Measurements from ENCODE around the gene ZNF778.
"Not testable (repeated sequence)": the region's sequence is repeated elsewhere in the genome, so short reads cannot be mapped to it uniquely, and the experiment has no call there.

Gene ZNF778

GRCh38 chr16:89189358-89190025, 28.0 kb upstream of the ZNF778 start:
- H3K27ac Mint-ChIP-seq, result no peak overlapping the region
- peaks cover 4% of the 10 kb centered on the region for H3K4me1 Mint-ChIP-seq
- H3K27me3 Mint-ChIP-seq, result no peaks in the 10 kb centered on the region
- H3K4me3 Mint-ChIP-seq, result no peak overlapping the region
- no peaks in the 10 kb centered on the region for H3K9me3 Mint-ChIP-seq
- H3K36me3 Mint-ChIP-seq, result no peaks in the 10 kb centered on the region

- H3K4me3 Mint-ChIP-seq, result no peak overlapping the region
- H3K27me3 Mint-ChIP-seq, result no peaks in the 10 kb centered on the region
- no peaks in the 10 kb centered on the region for H3K9me3 Mint-ChIP-seq
- H3K27ac Mint-ChIP-seq, result peak overlapping the region; percentile 59
- H3K36me3 Mint-ChIP-seq, result no peaks in the 10 kb centered on the region
- peaks cover 4% of the 10 kb centered on the region for H3K4me1 Mint-ChIP-seq
These were observed 27.1 kb upstream of the ZNF778 start for GRCh38 chr16:89190150-89190958.

GRCh38 chr16:89191033-89191900, 26.2 kb upstream of the ZNF778 start:
- Mint-ChIP-seq H3K9me3 (no peaks in the 10 kb centered on the region), H3K27ac (peak overlapping the region; percentile 59), H3K4me1 (peaks cover 4% of the 10 kb centered on the region), H3K36me3 (no peaks in the 10 kb centered on the region), H3K4me3 (peak overlapping the region; percentile 33), H3K27me3 (no peaks in the 10 kb centered on the region)

GRCh38 chr16:89191901-89192185, 25.7 kb upstream of the ZNF778 start:
- Mint-ChIP-seq H3K36me3 (no peaks in the 10 kb centered on the region), H3K9me3 (no peaks in the 10 kb centered on the region), H3K27me3 (no peaks in the 10 kb centered on the region), H3K4me1 (peaks cover 4% of the 10 kb centered on the region), H3K4me3 (no peak overlapping the region), H3K27ac (no peak overlapping the region)

- H3K4me1 Mint-ChIP-seq, H3K9me3 Mint-ChIP-seq, H3K27ac Mint-ChIP-seq, H3K27me3 Mint-ChIP-seq, H3K36me3 Mint-ChIP-seq, H3K4me3 Mint-ChIP-seq: not testable (repeated sequence)
These were observed 25.1 kb upstream of the ZNF778 start for GRCh38 chr16:89192186-89192955.

GRCh38 chr16:89192956-89193575, 24.4 kb upstream of the ZNF778 start:
- Mint-ChIP-seq H3K27ac (no peak overlapping the region), H3K27me3 (no peaks in the 10 kb centered on the region), H3K4me3 (no peak overlapping the region), H3K9me3 (no peaks in the 10 kb centered on the region), H3K36me3 (no peaks in the 10 kb centered on the region), H3K4me1 (peaks cover 4% of the 10 kb centered on the region)

GRCh38 chr16:89193576-89194293, 23.8 kb upstream of the ZNF778 start:
- Mint-ChIP-seq H3K36me3 (no peaks in the 10 kb centered on the region), H3K27me3 (no peaks in the 10 kb centered on the region), H3K27ac (no peak overlapping the region), H3K4me3 (no peak overlapping the region), H3K4me1 (peaks cover 4% of the 10 kb centered on the region), H3K9me3 (no peaks in the 10 kb centered on the region)

GRCh38 chr16:89194340-89195311, 22.9 kb upstream of the ZNF778 start:
- Mint-ChIP-seq H3K27me3 (no peaks in the 10 kb centered on the region), H3K4me1 (peaks cover 4% of the 10 kb centered on the region), H3K36me3 (no peaks in the 10 kb centered on the region), H3K4me3 (no peak overlapping the region), H3K27ac (no peak overlapping the region), H3K9me3 (no peaks in the 10 kb centered on the region)

GRCh38 chr16:89195521-89196171, 21.9 kb upstream of the ZNF778 start:
- Mint-ChIP-seq H3K4me3 (no peak overlapping the region), H3K27me3 (peaks cover 6% of the 10 kb centered on the region), H3K9me3 (no peaks in the 10 kb centered on the region), H3K36me3 (no peaks in the 10 kb centered on the region), H3K4me1 (peaks cover 11% of the 10 kb centered on the region), H3K27ac (no peak overlapping the region)

- Mint-ChIP-seq H3K36me3 (no peaks in the 10 kb centered on the region), H3K9me3 (no peaks in the 10 kb centered on the region), H3K4me1 (peaks cover 10% of the 10 kb centered on the region), H3K27me3 (peaks cover 7% of the 10 kb centered on the region), H3K4me3 (no peak overlapping the region), H3K27ac (no peak overlapping the region)
These were observed 20.4 kb upstream of the ZNF778 start for GRCh38 chr16:89197033-89197632.

GRCh38 chr16:89197633-89198416, 19.7 kb upstream of the ZNF778 start:
- no peaks in the 10 kb centered on the region for H3K9me3 Mint-ChIP-seq
- H3K4me3 Mint-ChIP-seq, result no peak overlapping the region
- no peaks in the 10 kb centered on the region for H3K36me3 Mint-ChIP-seq
- peak overlapping the region; percentile 35 for H3K27ac Mint-ChIP-seq
- H3K4me1 Mint-ChIP-seq, result peaks cover 13% of the 10 kb centered on the region
- peaks cover 10% of the 10 kb centered on the region for H3K27me3 Mint-ChIP-seq

- H3K9me3 Mint-ChIP-seq, result no peaks in the 10 kb centered on the region
- H3K4me3 Mint-ChIP-seq, result no peak overlapping the region
- no peaks in the 10 kb centered on the region for H3K36me3 Mint-ChIP-seq
- H3K27me3 Mint-ChIP-seq, result peaks cover 18% of the 10 kb centered on the region
- no peak overlapping the region for H3K27ac Mint-ChIP-seq
- H3K4me1 Mint-ChIP-seq, result peaks cover 18% of the 10 kb centered on the region
These were observed 18.9 kb upstream of the ZNF778 start for GRCh38 chr16:89198417-89199240.
